GM12874 (cell line): Measurements from ENCODE around the gene RAPGEF4.

Source experiments
- CTCF ChIP-seq: IDR thresholded peaks from 2 replicates; pipeline ENCODE4 v1.5.1; 2011; ENCODE audit warnings: low read depth, mild to moderate bottlenecking, control low read depth, low read length, moderate library complexity; ENCODE audit not compliant: insufficient read depth

The RAPGEF4 gene

DNA sequence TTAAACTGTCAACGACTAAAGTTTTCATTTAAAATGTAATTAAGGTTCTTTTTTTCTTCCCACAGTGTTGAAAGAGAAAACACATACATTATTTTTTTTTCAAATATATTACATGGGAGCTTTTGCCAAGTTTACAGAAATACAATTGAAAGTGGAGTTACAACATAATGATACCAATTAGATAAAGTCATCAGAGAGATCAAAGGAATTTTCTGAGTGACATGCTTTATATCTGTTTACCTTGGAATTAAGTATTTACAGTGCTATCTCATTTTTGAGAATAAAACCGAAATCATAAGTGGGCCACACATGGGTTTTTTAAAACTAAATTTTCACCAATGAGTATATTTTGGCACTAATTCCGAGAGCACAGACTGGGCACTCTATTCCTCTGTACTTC, 165.2 kb downstream of the RAPGEF4 start:
- TF ChIP-seq CTCF: no peak

DNA sequence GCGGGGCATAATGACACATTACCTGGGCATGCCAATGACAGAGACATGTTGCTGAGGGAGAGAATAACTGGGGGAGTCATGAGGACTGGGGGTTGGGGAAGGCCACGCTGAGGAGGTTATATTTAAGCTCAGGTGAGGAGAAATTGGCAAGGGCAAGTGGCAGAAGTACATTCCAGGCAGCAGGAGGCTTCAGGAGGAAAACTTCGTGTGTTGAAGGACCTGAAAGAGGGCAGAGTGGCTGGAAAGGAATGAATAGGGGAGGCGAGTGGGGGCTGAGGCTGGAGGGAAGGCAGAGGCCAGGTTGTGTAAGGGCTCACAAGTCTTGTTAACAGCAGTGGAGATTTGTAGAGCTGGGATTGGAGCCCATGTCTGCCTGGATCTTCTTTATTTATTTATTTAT, 166.3 kb downstream of the RAPGEF4 start:
- TF ChIP-seq CTCF: no peak

- no peak for TF ChIP-seq CTCF
These were observed 168.6 kb downstream of the RAPGEF4 start for GRCh38 chr2:172904236-172904635.

- no peak for TF ChIP-seq CTCF
These were observed 170.5 kb downstream of the RAPGEF4 start for GRCh38 chr2:172905937-172906811.

DNA sequence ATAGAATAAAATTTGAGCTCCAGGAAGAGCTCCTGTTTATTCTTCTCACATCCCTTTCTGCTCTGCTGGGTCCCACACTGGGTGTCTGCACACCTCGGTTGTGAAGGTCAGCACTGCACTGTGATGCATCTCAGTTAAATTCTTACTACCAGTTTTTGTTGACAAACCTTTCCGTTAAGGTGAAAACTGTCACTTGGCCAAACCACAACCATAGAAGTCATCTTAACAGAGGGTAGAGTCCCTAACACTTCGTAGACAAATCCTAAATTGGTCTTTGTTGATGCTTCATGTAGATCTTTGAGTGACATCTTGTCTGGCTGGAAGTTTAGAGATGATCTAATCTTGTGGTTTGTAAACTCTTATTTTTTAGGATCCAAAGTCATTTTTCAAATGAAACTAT, 172.6 kb downstream of the RAPGEF4 start:
- no peak for TF ChIP-seq CTCF

- no peak for TF ChIP-seq CTCF
These were observed 173.8 kb downstream of the RAPGEF4 start for GRCh38 chr2:172909454-172909853.

- TF ChIP-seq CTCF: no peak
These were observed 176.6 kb downstream of the RAPGEF4 start for GRCh38 chr2:172912266-172912665.
